Stomach (tissue), 4 donors: ENCODE results near the gene UBA5.

Experiments used
- POLR2A ChIP-seq, 4 donors: fragments of 450-650 bp; IDR thresholded peaks; one replicate each; pipeline ENCODE4 v1.6.1; 2016; ENCODE audit warnings: antibody characterized with exemption in 4 of 4, control low read depth in 2 of 4, mild to moderate bottlenecking in 1 of 4, moderate library complexity in 1 of 4
- POLR2AphosphoS5 ChIP-seq, 3 donors: sonication (generic); formaldehyde crosslinking; IDR thresholded peaks; one replicate each; pipeline ENCODE4 v1.6.1; 2016; ENCODE audit warnings: antibody characterized with exemption in 3 of 3
- TF ChIP-seq, protein P1 (sequence below), 7 experiments: fragments of 450-650 bp in 4 of 7; fragments of 200-600 bp in 3 of 7; sonication (generic) in 3 of 7; IDR thresholded peaks; one replicate each; pipeline ENCODE4 v1.5.1; 2016 to 2019; ENCODE audit warnings: antibody characterized with exemption in 7 of 7, control low read depth in 2 of 7, mild to moderate bottlenecking in 1 of 7

DNA sequence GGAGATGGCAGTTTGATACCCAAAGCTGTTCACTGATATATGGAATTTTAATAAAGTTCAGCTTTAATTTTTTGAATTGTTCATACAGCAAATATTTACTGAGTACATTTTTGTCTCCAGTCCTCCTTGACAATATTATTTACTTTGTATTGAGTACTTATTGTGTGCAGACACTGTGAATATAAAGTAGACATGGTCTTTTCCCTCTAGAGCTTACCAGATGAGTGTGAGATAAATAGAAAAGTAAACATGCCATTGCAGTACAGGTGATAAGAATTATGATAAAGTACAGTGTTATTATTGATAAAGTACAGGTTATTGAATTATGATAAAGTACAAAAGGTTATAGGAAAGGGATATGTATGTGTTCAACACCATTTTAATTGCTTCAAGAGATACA lies 2.1 kb downstream of the UBA5 start:
- TF ChIP-seq, protein P1, sequence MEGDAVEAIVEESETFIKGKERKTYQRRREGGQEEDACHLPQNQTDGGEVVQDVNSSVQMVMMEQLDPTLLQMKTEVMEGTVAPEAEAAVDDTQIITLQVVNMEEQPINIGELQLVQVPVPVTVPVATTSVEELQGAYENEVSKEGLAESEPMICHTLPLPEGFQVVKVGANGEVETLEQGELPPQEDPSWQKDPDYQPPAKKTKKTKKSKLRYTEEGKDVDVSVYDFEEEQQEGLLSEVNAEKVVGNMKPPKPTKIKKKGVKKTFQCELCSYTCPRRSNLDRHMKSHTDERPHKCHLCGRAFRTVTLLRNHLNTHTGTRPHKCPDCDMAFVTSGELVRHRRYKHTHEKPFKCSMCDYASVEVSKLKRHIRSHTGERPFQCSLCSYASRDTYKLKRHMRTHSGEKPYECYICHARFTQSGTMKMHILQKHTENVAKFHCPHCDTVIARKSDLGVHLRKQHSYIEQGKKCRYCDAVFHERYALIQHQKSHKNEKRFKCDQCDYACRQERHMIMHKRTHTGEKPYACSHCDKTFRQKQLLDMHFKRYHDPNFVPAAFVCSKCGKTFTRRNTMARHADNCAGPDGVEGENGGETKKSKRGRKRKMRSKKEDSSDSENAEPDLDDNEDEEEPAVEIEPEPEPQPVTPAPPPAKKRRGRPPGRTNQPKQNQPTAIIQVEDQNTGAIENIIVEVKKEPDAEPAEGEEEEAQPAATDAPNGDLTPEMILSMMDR (IDR thresholded peaks at IDR 0.05), result no peak
- no peak for TF ChIP-seq POLR2A (IDR thresholded peaks at IDR 0.05)
- TF ChIP-seq POLR2AphosphoS5 (IDR thresholded peaks at IDR 0.05), result no peak
